ENCODE data around the gene ATP5PF.
A peak's percentile ranks its signal among the peaks of the same experiment; 100 is the strongest.

ATP5PF gene

DNA sequence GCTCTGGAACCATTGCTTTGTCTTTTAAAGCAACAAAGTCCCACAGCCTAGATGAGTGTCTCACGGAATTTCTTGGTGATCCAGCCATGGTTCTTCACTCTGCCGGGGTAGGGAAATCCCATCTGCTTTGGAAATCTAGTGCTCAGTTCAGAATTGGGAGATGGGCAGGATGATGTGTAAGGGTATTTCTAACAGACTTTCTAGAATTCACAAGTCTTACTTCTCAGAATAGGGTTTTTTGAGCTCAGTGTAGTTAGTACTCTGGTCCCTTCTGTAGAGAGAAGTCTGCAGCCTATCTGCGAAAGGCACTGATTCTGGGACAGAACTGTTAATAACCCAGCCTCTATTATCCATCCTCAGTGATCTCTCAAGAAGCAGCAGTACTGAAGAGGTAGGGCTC is 25.4 kb upstream of the ATP5PF start:
- H3K4me3 ChIP-seq (replicated peaks in 1 of 2; ENCODE audit: low read depth in 2 of 2, low read length in 2 of 2): no peak overlapping the region

DNA sequence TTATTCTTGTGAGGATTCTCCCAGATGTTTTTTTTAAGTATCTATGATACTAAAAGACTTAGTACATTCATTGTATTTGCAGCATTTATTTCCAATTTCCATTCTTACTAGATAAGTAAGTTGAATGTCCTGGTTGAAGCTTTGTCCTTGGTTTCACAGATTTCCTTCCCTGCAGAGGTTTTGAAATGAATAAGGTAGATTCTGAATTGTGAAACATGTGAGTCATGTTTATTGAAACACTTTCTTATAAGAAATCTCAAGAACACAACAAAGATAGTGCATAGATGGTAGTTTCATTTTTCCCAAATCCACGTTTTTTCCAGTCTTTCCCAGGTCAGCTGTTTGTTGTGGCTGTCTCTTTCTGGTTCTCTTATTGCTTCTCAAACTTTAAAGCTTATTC is 24.9 kb upstream of the ATP5PF start:
- TF ChIP-seq, protein P1, sequence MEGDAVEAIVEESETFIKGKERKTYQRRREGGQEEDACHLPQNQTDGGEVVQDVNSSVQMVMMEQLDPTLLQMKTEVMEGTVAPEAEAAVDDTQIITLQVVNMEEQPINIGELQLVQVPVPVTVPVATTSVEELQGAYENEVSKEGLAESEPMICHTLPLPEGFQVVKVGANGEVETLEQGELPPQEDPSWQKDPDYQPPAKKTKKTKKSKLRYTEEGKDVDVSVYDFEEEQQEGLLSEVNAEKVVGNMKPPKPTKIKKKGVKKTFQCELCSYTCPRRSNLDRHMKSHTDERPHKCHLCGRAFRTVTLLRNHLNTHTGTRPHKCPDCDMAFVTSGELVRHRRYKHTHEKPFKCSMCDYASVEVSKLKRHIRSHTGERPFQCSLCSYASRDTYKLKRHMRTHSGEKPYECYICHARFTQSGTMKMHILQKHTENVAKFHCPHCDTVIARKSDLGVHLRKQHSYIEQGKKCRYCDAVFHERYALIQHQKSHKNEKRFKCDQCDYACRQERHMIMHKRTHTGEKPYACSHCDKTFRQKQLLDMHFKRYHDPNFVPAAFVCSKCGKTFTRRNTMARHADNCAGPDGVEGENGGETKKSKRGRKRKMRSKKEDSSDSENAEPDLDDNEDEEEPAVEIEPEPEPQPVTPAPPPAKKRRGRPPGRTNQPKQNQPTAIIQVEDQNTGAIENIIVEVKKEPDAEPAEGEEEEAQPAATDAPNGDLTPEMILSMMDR (IDR thresholded peaks at IDR 0.05; ENCODE audit: low read depth, low read length): no peak
- no peak overlapping the region for H3K4me3 ChIP-seq (replicated peaks in 1 of 2; ENCODE audit: low read depth in 2 of 2, low read length in 2 of 2)
- DNase-seq (ENCODE audit: low read depth in 2 of 2): peak; percentile 36 to 45

More for the DNA sequence above, 25.4 kb upstream of the ATP5PF start:
- TF ChIP-seq, protein P1 (IDR thresholded peaks at IDR 0.05; ENCODE audit: low read depth, low read length): no peak
- DNase-seq (ENCODE audit: low read depth in 2 of 2): no peak

DNA sequence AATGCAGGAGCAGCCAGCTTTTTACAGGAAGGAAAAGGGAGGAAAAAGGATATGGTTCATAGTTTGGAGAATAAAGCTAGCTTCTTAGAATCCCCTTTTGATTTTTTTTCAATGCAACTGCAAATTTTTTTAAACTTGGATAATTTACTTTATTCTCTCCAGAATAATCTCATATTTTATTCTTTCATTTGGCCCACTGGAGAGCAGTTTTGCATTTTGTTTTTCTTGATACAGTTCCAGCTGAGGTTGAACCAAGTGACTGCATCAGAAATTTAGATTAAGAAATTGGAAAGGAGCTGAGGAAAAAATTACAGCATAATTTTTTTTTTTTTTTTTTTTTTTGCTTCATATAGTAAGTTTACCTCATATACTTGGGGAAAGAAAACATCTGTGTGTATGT is 22.8 kb upstream of the ATP5PF start:
- no peak overlapping the region for H3K4me3 ChIP-seq (replicated peaks in 1 of 2; ENCODE audit: low read depth in 2 of 2, low read length in 2 of 2)
- peak in 1 of 2 donors; percentile 34 for DNase-seq (ENCODE audit: low read depth in 2 of 2)
- TF ChIP-seq, protein P1 (IDR thresholded peaks at IDR 0.05; ENCODE audit: low read depth, low read length): no peak

DNA sequence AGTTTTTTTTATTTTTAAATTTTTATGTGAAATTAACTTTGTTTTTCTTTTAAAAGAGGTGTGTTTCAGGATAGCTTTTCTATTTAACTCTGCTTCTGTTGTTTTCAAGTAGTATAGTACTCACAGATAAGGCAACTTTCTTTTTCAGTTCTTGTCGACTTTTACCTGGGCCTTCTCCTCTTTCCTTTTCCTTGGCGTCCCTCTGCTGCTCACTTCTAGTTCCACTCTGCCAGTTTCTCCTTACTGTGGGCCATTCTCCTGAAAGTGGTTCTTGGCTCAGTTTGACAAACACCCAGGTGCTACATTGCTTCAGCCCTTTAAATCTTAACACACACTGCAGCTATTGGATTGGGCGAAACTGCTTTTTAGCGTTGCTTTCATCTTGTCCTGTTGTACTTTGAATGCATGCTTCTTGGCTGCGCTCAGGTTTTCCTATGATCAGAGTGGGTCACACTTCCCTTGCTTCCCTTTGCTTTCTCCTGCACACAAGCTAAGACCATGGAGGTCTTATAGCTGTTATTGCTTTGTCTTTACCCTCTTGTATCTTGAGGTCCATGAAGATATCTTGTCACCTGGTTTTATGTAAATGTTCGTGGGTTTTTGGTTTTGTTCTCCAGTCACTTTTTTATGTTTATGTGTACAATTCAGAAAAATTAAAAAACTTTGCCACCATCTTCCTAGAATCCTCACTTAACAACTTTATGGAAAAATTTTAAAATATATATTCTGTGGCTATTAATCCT is 21.7 kb upstream of the ATP5PF start:
- TF ChIP-seq, protein P1 (IDR thresholded peaks at IDR 0.05; ENCODE audit: low read depth, low read length): no peak
- DNase-seq (ENCODE audit: low read depth in 2 of 2): no peak
- H3K4me3 ChIP-seq (replicated peaks in 1 of 2; ENCODE audit: low read depth in 2 of 2, low read length in 2 of 2): no peak overlapping the region

DNA sequence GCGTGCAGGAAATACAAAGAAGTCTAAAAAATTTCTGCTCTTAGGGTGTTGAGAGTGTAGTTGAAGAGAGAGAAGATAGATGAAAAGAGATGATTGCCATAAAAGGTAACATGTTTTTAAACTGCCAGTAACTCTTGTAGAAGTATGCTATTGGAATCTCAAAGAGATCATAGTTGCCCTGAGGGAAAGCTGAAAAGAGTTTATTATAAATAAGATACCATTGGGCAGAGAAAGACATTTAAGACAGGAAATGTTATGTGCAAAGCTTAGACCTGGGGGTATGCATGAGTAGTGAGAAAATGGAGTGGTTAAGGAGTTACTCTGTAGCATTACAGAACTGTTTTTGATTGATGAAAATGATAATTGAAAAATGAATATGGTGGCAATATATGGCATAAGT is 17.7 kb upstream of the ATP5PF start:
- no peak for DNase-seq (ENCODE audit: low read depth in 2 of 2)
- TF ChIP-seq, protein P1 (IDR thresholded peaks at IDR 0.05; ENCODE audit: low read depth, low read length): no peak
- H3K4me3 ChIP-seq (replicated peaks in 1 of 2; ENCODE audit: low read depth in 2 of 2, low read length in 2 of 2): no peak overlapping the region

DNA sequence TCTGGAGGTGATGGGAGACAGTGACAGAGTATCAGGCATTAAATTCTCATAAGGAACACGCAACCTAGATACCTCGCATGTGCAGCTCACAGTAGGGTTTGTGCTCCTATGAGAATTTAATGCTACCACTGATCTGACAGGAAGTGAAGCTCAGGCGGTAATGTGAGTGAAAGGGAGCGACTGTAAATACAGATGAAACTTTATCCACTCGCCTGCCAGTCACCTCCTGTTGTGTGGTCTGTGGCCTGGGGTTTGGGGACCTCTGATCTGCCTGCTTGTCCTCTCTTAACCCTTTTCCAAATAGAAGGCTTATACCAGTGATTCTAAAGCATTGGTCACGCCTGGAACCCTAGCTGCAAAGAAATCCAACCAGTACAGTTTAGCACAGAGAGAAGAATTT is 15.4 kb upstream of the ATP5PF start:
- TF ChIP-seq, protein P1 (IDR thresholded peaks at IDR 0.05; ENCODE audit: low read depth, low read length): no peak
- DNase-seq (ENCODE audit: low read depth in 2 of 2): no peak
- H3K4me3 ChIP-seq (replicated peaks in 1 of 2; ENCODE audit: low read depth in 2 of 2, low read length in 2 of 2): no peak overlapping the region

DNA sequence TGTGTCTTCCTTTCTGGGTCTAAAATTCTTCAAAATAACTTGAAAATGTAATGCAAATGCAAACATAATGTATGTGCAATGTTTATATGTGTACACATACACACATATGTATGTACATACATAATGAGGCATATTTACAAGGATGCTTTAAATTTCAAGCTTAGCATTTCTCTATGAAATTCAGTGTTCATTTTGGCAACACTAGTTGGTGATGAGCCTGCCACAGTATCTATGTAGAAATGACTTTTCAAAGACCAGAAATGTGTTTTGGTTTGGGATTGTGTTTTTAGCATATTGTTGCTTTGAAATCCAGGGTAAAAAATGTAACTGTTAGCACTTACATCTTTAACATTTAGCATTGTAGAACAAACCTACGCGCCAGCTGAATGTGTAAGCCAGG is 10.2 kb upstream of the ATP5PF start:
- no peak for DNase-seq (ENCODE audit: low read depth in 2 of 2)
- H3K4me3 ChIP-seq (replicated peaks in 1 of 2; ENCODE audit: low read depth in 2 of 2, low read length in 2 of 2): no peak overlapping the region
- TF ChIP-seq, protein P1 (IDR thresholded peaks at IDR 0.05; ENCODE audit: low read depth, low read length): no peak
